Suppressor macrophage treated with lipopolysaccharide for 1 hour (primary cell): ENCODE measurements around the gene PRAF2.
A peak's percentile ranks its signal among the peaks of the same experiment; 100 is the strongest.

Experiments
- DNase-seq, 3 donors: peaks; one replicate each; pipeline ENCODE4 v3.0.0-alpha.2; 2020 to 2022

The PRAF2 gene

GRCh38 chrX:49071877-49072711, 1.7 kb downstream of the PRAF2 start:
- no peak for DNase-seq

DNA sequence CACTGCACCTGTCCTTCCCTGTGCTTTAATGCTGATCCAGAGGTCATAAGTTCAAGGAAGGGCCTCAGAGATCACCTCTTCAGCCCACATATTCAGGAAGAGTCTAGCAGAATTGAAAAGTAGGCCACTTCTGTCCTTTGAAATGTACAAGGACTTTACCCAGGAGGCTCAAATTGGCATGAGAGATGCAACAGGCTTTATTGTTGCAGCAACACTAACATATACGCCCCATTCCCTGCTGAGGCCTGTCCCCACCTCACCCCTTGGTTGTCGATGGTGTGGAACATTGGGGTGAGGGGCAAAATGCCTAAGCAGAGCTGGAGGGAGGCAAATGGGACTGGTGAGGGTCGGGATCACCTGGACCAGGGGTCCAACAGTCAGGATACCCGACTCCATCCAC, 2.8 kb downstream of the PRAF2 start:
- no peak for DNase-seq

GRCh38 chrX:49069038-49069437, 4.8 kb downstream of the PRAF2 start:
- no peak for DNase-seq

GRCh38 chrX:49067285-49068120, 6.3 kb downstream of the PRAF2 start:
- DNase-seq = no peak

DNA sequence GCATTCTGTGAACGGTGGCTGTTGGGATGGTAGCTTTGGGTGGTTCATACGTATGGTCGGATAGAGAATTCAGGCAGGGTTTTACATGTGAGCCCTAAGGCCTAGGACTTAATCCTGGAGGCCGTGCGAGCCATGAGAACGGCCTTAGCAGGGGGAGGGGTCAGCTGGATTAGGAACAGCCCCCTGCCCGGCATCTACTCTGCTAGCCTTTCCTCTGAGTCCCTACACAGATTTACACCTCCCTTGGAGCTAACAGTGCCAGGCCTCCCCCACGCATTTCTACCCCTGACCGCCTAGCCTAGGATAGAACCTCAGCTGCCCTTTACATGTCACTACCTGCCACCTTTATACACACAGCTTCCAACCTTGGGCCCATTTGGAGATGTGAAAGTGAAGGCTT, 7.1 kb downstream of the PRAF2 start:
- DNase-seq = no peak

- no peak for DNase-seq
These were observed 7.5 kb downstream of the PRAF2 start for GRCh38 chrX:49066278-49066677.

DNA sequence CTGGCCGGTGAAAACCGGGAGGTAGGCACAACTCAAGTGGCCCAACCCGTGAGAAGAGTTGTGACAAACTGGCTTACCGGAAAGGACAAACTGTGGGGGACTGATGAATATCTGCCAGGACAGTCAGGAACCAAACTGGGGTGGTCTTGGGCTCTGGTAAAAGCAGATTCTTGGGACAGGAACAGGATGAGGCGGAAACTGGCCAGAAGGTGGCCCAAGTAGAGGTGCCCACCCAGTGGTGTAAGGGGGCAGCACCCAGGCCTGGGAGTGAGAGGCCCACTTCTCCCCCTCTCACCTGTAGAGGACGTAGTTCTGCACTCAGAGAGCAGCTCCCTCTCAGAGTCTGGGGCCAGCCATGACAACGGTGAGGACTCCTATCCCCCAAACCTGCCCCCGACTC, 9.1 kb downstream of the PRAF2 start:
- no peak for DNase-seq

DNA sequence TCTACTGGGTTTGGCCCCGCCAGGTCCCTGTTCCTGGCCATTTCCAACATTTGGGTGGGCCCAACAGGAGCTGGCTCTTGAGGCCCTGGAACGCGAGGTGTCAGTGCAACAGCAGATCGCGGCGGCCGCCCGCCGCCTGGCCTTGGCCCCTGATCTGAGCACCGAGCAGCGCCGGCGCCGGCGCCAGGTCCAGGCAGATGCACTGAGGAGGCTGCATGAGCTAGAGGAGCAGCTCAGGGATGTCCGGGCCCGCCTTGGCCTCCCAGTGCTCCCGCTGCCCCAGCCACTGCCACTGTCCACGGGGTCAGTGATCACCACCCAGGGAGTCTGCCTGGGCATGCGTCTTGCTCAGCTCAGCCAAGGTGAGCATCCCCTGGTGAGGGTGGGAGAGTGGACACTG, 9.5 kb downstream of the PRAF2 start:
- no peak for DNase-seq

DNA sequence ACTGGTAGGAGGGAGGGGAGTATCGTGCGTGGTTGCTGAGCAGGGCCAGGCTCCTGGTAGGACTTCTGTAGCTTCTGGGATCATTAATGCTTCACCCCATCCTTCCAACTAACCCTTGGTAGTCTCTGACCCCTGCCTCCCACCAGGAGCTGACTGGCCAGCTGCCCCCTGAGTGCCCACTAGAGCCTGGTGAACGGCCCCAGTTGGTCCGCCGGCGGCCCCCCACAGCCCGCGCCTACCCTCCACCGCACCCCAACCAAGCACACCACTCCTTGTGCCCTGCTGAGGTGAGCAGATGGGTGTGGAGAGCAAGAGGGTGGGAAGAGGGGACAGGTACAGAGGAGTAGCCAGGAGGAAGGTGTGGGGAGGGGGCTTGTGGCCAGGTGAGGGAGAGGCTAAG, 10.1 kb downstream of the PRAF2 start:
- no peak for DNase-seq

GRCh38 chrX:49061916-49062315, 11.9 kb downstream of the PRAF2 start:
- no peak for DNase-seq

DNA sequence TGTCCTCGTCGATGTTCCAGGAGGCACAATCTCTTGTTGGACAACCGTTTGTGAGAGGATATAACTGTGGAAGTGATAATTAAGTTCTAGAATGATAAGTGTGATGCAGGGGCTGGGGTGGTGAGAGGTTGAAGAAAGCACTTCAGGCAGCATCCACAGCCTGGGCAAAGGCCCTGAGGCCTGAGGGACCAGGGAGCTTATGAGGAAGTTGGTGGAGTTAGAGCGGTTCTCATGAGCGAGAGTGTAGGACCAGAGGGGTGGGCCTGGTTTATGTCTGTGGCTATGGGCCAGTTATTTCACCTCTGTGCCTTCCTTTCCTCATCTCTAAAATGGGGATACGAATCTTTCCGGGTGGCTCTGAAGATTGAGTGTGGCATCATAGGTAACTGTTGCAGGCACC, 12.3 kb downstream of the PRAF2 start:
- no peak for DNase-seq

DNA sequence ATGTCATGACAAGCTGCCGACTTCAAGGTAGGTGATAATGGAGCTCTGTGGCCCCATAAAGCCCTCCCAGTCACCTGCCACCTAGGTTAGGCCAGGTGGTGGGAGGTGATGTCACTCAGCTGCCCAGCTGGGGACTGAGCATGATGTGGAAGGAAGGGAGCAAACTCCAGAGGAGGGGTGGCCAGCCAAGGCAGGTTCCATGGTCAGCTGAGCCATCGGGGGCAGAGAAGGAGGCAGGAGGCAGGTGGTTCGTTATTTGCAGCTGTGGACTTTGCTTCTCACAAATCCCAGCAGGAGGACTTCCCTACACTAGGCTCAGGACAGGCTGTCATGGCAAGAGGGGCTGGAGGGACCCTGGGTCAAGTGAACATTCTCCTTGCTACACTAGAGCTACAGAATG, 12.9 kb downstream of the PRAF2 start:
- DNase-seq = no peak

- DNase-seq = no peak
These were observed 14.1 kb downstream of the PRAF2 start for GRCh38 chrX:49059681-49060085.

DNA sequence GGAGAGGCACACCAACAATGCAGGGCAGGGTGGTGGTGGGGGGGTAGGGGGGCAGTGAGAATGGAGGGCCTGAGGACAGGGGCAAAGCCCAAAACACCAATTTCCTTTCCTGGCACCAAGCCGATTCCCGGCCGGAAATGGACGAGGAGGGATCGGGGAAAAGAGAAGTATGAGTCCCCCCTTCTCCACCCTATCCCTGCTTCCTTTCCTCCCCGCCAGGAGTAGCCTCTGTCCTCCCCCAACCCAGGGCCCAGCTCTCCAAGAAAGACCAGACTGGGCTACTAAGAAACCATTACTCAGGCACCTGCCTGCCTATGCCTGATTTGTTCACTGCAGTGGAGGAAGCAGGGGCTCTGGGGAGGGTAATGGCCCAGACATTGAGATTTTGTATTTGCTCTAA, 14.6 kb downstream of the PRAF2 start:
- no peak for DNase-seq

DNA sequence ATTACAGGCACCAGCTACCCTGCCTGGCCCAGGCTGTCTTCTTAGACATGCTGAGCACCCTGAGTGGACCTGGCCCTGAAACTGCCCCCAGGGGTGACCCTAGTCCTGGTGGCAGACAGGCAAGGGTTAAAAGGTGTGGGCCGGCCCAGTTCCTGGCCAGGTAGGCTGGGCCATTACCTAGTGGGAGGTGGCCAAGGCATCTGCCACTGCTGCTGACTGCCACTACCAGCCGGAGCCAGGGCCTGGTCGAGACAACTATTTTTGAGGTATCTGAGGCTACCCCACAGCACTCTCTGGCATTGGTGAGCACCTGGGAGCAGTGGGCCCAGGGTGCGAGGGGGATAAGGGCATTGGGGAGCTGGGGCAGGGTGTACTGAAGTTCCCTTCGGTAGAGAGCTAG, 15.0 kb downstream of the PRAF2 start, which contains the start of gene CCDC120:
TSS of gene CCDC120 (plus strand) at position 206 of the 400 bp plus-strand sequence. CDS start 3,043 bp downstream, outside the sequence.
- no peak for DNase-seq

- DNase-seq = no peak
These were observed 19.6 kb downstream of the PRAF2 start for GRCh38 chrX:49054073-49054762.

- peak; percentile 37 to 58 (median 43) for DNase-seq
These were observed 20.4 kb downstream of the PRAF2 start for GRCh38 chrX:49053223-49054072.

- no peak for DNase-seq
These were observed 29.9 kb downstream of the PRAF2 start for GRCh38 chrX:49043987-49044281.

GRCh38 chrX:49043220-49043986, 30.4 kb downstream of the PRAF2 start, which contains the start of gene TFE3:
Gene TFE3 (minus strand): TSS chrX:49043357. CDS start chrX:49043226, 131 bp downstream.
- DNase-seq = peak; percentile 96 to 97 (median 97)

- no peak for DNase-seq
These were observed 31.1 kb downstream of the PRAF2 start for GRCh38 chrX:49042581-49043219.
